Skeletal muscle cell (primary cell): Measurements from ENCODE around the gene MUC5B.
"Not testable (repeated sequence)": the region's sequence is repeated elsewhere in the genome, so short reads cannot be mapped to it uniquely, and the experiment has no call there.

Experiments
- DNase-seq: peaks from one replicate; pipeline ENCODE4 v3.0.0-alpha.2; 2010; ENCODE audit warnings: low read depth
- H3K4me3 ChIP-seq: 2 replicates; pipeline ENCODE4 v1.5.1; 2011; ENCODE audit warnings: low read depth, mild to moderate bottlenecking, control low read depth, low read length, moderate library complexity

Gene MUC5B

GRCh38 chr11:1202154-1202775, 20.6 kb upstream of the MUC5B start:
- H3K4me3 ChIP-seq: no peak overlapping the region
- no peak for DNase-seq

GRCh38 chr11:1202776-1203504, 19.9 kb upstream of the MUC5B start:
- no peak for DNase-seq

GRCh38 chr11:1203505-1204271, 19.2 kb upstream of the MUC5B start:
- no peak overlapping the region for H3K4me3 ChIP-seq
- DNase-seq: no peak

More at GRCh38 chr11:1202776-1203504, 19.9 kb upstream of the MUC5B start:
- H3K4me3 ChIP-seq: no peak overlapping the region

DNA sequence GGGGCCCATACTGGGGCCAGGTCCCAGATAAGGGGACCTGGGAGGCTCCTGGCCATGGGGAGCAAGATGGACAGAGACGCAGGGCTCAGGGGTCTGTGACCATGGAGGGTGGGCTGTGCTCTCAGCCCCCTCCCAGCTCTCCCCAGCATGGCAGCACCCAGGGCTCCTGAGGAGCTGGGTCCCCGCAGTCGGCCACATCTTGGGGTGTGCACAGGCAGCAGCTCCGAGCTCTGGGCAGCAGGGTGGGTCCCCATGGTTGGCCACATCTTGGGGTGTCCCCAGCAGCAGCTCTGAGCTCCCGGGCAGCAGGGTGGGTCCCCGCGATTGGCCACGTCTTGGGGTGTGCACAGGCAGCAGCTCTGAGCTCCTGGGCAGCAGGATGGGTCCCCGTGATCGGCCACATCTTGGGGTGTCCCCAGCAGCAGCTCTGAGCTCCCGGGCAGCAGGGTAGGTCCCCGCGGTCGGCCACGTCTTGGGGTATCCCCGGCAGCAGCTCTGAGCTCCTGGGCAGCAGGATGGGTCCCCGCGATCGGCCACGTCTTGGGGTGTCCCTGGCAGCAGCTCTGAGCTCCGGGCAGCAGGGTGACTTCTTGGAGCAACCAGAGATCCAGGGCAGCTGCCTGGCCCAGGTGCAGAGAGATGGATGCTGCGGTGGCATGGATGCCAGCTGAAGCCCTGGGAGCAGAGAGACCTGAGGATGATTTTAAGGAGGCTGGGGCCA, 18.3 kb upstream of the MUC5B start:
- DNase-seq: no peak
- H3K4me3 ChIP-seq: no peak overlapping the region

GRCh38 chr11:1205121-1205986, 17.5 kb upstream of the MUC5B start:
- DNase-seq: no peak
- H3K4me3 ChIP-seq: no peak overlapping the region

DNA sequence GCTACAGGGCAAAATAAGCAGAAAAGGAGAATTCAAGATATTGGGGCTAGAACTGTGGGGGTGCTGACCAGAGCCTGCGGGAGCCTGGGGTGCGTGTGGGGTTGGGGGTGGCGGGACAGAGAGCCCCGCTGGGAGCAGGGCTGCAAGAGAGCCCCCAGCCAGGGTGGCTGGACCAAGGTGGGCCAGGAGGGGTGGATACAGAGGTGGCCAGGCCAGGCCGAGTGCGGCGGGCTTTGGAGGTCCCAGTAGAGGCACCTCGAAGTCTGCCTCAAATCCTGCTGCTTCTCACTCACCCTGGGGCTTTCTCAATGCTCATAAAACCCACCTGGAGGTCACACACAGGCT, 16.9 kb upstream of the MUC5B start:
- no peak for DNase-seq
- H3K4me3 ChIP-seq: no peak overlapping the region

DNA sequence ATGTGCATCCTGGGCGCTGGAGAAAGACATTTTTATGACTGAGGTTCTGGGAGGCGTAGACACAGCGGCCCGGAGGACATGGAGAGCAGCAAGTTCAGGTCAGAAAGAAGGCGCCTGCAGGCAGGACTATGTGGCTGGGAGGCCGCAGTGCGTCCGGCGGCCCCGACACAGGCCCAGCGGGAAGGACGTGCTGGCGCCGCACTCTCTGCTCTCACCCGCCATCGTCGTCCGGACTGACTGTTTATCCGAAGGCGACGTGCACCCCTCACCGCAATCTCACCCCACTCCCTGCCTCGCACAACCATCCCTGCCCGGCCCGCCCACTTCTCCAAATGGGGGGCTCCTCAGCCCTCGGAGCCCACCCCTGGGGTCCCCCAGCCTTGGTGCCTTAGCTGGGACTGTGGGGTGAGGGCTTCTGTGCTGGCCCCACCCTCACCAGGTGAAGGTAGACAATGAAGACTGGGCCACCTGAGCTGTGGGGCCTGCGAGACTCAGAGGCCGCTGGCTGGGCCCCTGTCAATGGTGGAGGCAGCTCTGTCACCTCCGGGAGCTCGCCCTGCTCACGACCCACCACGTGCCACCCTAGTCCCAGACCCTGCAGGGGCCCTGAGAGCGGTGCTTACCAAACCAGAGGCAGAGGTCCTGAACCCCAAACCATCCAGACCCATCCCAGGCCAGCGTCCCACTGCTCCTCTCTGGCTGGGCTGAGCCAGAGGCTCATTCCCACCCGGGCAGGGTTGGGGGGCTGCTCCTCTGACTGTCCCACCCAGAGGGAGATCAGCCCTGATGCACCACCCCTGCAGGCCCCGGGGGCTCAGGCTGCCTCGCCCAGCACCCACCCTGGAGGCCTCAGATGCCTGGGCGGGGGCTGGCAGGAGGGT, 16.2 kb upstream of the MUC5B start:
- no peak overlapping the region for H3K4me3 ChIP-seq
- no peak for DNase-seq

- no peak overlapping the region for H3K4me3 ChIP-seq
- DNase-seq: no peak
Measured at GRCh38 chr11:1207401-1208143, 15.3 kb upstream of the MUC5B start.

GRCh38 chr11:1208144-1208393, 14.8 kb upstream of the MUC5B start:
- DNase-seq: no peak
- no peak overlapping the region for H3K4me3 ChIP-seq

DNA sequence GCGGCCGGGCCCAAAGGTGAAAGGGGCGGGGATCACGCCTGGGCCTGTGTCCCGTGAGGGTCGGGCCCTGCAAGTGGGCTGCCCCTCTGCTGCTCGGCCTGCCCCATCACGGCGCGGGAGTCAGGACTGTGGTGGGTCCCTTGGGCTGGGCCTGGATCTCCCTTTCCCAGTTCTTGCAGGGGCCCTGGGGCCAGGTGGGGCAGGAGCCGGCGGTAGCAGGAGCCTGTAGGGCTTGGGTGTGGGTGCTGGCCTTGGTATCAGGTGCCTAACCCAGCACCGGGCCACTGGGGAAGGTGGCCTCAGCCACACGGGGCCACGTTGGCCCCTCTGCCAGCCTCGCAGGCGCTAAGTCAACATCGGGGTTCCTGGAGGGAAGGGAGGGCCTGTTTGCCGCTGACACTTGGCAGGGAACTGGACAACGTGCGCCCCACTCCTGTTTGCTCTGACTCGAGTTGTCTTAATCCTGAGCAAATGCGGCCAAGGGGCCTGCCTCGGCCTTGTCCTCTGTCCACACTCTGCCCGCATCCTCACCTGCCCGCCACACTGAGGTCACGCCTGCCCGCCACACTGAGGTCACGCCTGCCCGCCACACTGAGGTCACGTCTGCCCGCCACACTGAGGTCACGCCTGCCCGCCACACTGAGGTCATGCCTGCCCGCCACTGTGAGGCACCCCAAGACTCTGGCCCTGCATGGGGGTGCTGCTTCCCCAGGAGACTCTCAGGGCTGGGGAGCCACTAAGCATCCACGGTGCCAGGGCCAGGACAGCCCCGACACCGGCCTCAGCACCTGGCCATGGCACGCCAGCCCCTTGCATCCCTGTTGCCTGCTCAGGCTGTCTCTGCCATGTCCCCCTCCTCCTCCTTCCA, 14.2 kb upstream of the MUC5B start:
- H3K4me3 ChIP-seq: no peak overlapping the region
- DNase-seq: no peak

DNA sequence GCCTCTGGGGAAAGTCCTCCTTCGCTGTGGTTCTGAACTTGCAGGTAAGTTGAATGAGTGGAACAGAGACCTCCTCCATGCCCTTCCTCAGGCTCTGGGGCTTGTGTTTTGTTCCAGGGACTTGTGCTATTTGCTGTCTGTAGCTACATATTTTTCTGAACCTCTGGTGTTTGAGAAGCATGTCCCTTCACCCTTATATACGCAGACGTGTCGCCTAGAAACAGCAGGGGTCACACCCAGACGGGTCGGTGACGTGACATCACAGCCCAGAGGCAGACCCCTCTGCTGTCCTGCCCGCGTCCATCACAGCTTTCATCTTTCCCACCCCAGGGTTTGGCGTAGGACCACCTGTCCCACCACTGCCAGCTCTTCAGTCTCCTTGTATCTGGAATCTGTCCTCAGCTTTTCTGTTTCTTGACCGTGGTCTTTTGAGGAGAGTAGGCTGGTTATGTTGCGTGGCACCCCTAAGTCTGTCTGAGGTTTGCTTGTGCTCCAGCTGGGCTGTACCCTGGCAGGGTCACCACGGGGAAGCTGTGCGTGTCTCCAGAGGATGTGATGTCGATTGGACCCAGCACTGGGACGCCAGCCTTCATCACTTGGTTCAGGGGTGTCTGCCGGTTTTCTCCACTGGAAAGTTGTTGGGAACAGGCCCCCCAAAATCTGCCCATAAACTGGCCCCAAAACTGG, 13.4 kb upstream of the MUC5B start:
- no peak overlapping the region for H3K4me3 ChIP-seq
- DNase-seq: no peak

- no peak overlapping the region for H3K4me3 ChIP-seq
- no peak for DNase-seq
Measured at GRCh38 chr11:1211838-1212237, 11.0 kb upstream of the MUC5B start.

DNA sequence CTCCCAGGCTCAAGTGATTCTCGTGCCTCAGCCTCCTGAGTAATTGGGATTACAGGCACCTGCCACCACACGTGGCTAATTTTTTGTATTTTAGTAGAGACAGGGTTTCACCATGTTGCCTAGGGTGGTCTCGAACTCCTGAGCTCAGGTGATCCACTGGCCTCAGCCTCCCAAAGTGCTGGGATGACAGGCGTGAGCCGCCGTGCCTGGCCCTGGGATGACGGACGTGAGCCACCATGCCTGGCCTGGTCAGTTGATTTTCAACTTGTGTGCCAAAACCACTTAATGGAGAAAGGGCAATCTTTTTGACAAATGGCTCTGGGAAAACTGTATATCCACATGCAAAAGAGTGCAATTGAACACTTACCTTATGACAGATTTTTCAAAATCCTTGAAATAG, 7.0 kb upstream of the MUC5B start:
- DNase-seq, H3K4me3 ChIP-seq: not testable (repeated sequence)

DNA sequence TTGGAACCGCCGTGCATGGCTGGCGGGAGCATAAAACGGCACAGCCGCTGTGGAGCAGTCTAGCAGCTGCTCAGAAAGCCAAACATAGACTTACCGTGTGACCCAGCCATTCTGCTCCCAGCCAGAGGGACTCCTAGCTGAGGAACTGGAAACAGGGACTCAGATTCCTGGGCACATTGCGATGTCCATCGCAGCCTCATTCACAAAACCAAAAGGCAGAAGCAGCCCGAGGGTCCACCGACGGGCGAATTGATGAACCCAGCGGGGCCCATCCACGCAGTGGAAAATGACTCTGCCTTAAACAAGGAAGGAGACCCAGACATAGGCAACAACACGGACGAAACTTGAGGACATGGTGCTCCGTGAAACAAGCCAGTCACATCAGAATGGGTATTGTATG, 5.7 kb upstream of the MUC5B start:
- no peak for DNase-seq
- no peak overlapping the region for H3K4me3 ChIP-seq

GRCh38 chr11:1218256-1218787, 4.5 kb upstream of the MUC5B start:
- no peak overlapping the region for H3K4me3 ChIP-seq
- DNase-seq: no peak

DNA sequence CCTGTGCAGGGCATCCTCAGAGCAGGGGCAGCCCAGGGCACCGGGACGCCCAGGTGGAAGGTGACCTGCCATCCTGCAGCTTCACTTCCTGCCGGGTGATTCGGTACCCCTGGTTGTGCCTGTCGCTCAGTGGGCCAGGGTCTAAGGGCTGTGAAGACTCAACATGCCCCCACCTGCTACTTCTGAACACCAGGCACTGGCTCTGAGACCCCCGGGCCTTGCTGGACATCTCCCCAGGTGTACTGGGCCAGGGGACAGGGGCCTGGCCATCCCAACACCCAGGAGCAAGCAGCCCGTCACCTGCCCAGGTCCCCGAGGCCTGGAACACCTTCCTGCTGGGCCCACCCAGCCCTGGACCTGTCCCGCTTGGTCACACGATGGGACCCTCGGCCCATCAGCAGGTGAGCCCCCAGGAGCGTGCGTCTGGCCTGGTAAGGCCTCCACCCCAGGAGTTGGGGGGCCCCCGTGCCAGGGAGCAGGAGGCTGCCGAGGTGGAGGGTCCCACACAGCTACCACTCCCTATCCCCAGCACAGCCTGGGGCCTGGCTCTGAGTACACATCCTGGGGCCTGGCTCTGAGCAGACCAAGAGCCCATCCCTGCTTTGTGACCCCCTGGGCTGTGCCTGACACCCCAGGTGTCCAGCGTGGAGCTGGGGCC, 3.9 kb upstream of the MUC5B start:
- no peak for DNase-seq
- H3K4me3 ChIP-seq: no peak overlapping the region
